ENCODE measurements around the gene TMEM254.

TMEM254 gene

DNA sequence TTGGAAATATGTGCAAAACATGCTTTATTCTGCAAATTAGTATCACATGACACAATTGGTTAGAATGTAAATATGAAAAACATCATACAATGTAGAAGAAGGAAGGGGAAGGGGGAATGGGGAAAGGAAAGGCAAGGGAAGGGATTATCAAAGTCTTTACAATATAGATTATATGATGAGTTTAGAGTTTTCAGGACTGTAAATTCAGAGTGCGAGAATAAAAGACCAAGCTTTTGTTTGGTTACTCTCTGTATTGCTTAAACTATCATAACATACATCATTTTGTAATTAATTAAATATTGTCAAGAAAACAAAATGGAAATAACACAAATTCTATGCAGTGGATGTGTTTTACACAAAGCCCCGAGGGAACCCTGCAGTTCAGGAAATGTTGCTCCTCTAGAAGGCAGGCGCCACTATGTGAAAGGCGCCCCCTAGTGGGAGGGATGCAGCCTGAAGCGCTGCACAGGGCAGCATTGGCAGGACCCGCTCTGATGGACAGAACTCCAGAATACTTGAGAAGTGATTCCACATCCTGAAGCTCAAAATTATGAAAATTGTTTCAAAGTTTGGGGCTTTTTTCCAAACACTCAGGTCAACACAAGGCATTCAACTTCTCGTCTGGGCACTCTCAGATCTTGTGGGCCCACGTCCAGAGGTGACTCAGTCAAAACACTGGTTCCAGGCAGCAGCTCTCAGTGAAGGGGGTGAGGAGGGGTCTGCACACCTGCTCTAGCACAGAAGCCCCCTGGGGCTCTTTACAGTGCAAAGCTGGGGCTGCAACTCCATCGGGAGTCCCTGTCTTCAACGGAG is 31.6 kb upstream of the TMEM254 start:
- Histone ChIP-seq H2AFZ (ENCODE audit: low read length) (no peak overlapping the region), H3K4me2 (ENCODE audit: low read length) (no peak overlapping the region), H3K9me2 (ENCODE audit: low read depth, low read length) (no peaks in the 10 kb centered on the region), H3K9me3 (ENCODE audit: low read length) (no peaks in the 10 kb centered on the region), H3K79me2 (ENCODE audit: insufficient read depth, low read length) (no peaks in the 10 kb centered on the region), H3K4me1 (ENCODE audit: insufficient read depth, low read length, severe bottlenecking) (no peaks in the 10 kb centered on the region), H3K27ac (ENCODE audit: low read depth, low read length, poor library complexity, severe bottlenecking) (no peak overlapping the region), H3K36me3 (ENCODE audit: insufficient read depth, low read length) (no peaks in the 10 kb centered on the region), H3F3A (ENCODE audit: insufficient read depth, low read length) (no peaks in the 10 kb centered on the region), H3K4me3 (ENCODE audit: low read depth, low read length, poor library complexity, severe bottlenecking) (no peak overlapping the region), H3K27me3 (ENCODE audit: insufficient read depth, low read length) (no peaks in the 10 kb centered on the region), H4K20me1 (ENCODE audit: insufficient read depth, low read length) (no peaks in the 10 kb centered on the region), H3K9ac (ENCODE audit: low read length) (no peak overlapping the region)
- TF ChIP-seq, protein P1, sequence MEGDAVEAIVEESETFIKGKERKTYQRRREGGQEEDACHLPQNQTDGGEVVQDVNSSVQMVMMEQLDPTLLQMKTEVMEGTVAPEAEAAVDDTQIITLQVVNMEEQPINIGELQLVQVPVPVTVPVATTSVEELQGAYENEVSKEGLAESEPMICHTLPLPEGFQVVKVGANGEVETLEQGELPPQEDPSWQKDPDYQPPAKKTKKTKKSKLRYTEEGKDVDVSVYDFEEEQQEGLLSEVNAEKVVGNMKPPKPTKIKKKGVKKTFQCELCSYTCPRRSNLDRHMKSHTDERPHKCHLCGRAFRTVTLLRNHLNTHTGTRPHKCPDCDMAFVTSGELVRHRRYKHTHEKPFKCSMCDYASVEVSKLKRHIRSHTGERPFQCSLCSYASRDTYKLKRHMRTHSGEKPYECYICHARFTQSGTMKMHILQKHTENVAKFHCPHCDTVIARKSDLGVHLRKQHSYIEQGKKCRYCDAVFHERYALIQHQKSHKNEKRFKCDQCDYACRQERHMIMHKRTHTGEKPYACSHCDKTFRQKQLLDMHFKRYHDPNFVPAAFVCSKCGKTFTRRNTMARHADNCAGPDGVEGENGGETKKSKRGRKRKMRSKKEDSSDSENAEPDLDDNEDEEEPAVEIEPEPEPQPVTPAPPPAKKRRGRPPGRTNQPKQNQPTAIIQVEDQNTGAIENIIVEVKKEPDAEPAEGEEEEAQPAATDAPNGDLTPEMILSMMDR (IDR thresholded peaks at IDR 0.05; ENCODE audit: low read length), result peak; percentile 94
- no peak for TF ChIP-seq EZH2 (IDR thresholded peaks at IDR 0.05; ENCODE audit: borderline replicate concordance, low read length)

DNA sequence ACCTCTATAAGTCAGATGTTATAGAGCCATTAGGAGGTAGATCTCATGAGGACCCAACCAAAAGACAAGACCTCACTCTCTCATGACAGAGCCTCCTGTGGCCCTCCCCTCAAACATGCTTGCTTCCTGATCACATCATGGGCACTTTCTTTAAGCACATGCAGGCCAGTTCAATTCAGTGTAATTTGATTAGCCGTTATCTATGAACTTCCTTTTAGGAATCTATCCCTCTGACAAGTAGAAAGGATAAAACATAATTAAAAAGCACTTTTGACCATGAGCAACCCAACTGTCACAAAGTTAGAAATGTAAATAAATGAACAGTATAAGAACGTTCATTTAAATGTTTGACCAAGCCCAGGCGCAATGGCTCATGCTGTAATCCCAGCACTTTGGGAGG is 27.7 kb upstream of the TMEM254 start:
- H3K4me1 ChIP-seq (ENCODE audit: insufficient read depth, low read length, severe bottlenecking), result no peaks in the 10 kb centered on the region
- H3K27ac ChIP-seq (ENCODE audit: low read depth, low read length, poor library complexity, severe bottlenecking), result no peak overlapping the region

DNA sequence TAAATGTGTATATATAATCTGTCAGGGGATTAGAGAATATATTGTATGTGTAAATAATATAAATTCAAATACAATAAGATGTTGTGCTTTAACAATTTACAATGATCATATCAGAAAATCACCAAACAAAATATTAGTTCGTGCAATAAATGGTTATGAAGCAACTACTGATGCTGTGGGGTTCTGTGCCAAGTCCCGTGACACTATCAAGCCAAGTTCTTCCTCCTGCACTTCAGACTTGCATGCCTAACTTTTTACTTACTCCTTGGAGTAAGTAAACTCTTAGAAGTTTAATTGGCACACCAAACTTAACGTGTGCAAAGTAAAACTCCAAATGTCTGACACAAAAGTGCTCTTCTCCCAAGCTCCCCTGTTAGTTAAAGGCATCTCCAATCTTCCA is 26.5 kb upstream of the TMEM254 start:
- no peak overlapping the region for H3K27ac ChIP-seq (ENCODE audit: low read depth, low read length, poor library complexity, severe bottlenecking)
- no peak overlapping the region for H3K4me2 ChIP-seq (ENCODE audit: low read length)
- no peaks in the 10 kb centered on the region for H3K9me2 ChIP-seq (ENCODE audit: low read depth, low read length)
- no peaks in the 10 kb centered on the region for H3K79me2 ChIP-seq (ENCODE audit: insufficient read depth, low read length)
- H3K36me3 ChIP-seq (ENCODE audit: insufficient read depth, low read length), result no peaks in the 10 kb centered on the region
- no peak overlapping the region for H3K9ac ChIP-seq (ENCODE audit: low read length)
- H4K20me1 ChIP-seq (ENCODE audit: insufficient read depth, low read length), result no peaks in the 10 kb centered on the region
- no peaks in the 10 kb centered on the region for H3K9me3 ChIP-seq (ENCODE audit: low read length)
- no peak overlapping the region for H2AFZ ChIP-seq (ENCODE audit: low read length)
- TF ChIP-seq, protein P1 (IDR thresholded peaks at IDR 0.05; ENCODE audit: low read length), result no peak
- TF ChIP-seq EZH2 (IDR thresholded peaks at IDR 0.05; ENCODE audit: borderline replicate concordance, low read length), result no peak
- no peak overlapping the region for H3K4me3 ChIP-seq (ENCODE audit: low read depth, low read length, poor library complexity, severe bottlenecking)
- no peaks in the 10 kb centered on the region for H3K4me1 ChIP-seq (ENCODE audit: insufficient read depth, low read length, severe bottlenecking)
- H3K27me3 ChIP-seq (ENCODE audit: insufficient read depth, low read length), result no peaks in the 10 kb centered on the region
- H3F3A ChIP-seq (ENCODE audit: insufficient read depth, low read length), result no peaks in the 10 kb centered on the region

More for the DNA sequence above, 27.7 kb upstream of the TMEM254 start:
- Histone ChIP-seq H4K20me1 (ENCODE audit: insufficient read depth, low read length) (no peaks in the 10 kb centered on the region), H3F3A (ENCODE audit: insufficient read depth, low read length) (no peaks in the 10 kb centered on the region), H3K79me2 (ENCODE audit: insufficient read depth, low read length) (no peaks in the 10 kb centered on the region), H3K4me3 (ENCODE audit: low read depth, low read length, poor library complexity, severe bottlenecking) (no peak overlapping the region), H2AFZ (ENCODE audit: low read length) (no peak overlapping the region), H3K36me3 (ENCODE audit: insufficient read depth, low read length) (no peaks in the 10 kb centered on the region), H3K27me3 (ENCODE audit: insufficient read depth, low read length) (no peaks in the 10 kb centered on the region), H3K9me3 (ENCODE audit: low read length) (no peaks in the 10 kb centered on the region), H3K9ac (ENCODE audit: low read length) (no peak overlapping the region), H3K9me2 (ENCODE audit: low read depth, low read length) (no peaks in the 10 kb centered on the region), H3K4me2 (ENCODE audit: low read length) (no peak overlapping the region)
- TF ChIP-seq EZH2 (IDR thresholded peaks at IDR 0.05; ENCODE audit: borderline replicate concordance, low read length), result no peak
- TF ChIP-seq, protein P1 (IDR thresholded peaks at IDR 0.05; ENCODE audit: low read length), result no peak
